SK-N-SH treated with all-trans-retinoic acid at 6 μM for 48 hours (cell line): ENCODE results near the gene RAPGEF4.

ENCODE experiments used
- ATAC-seq: fragments of 200-7000 bp; cut with Tn5 transposase; 3 replicates; pipeline ENCODE4 v1.9.1; 2020; ENCODE audit warnings: mild to moderate bottlenecking, moderate library complexity
- ARNTL ChIP-seq: fragments of 450-650 bp; formaldehyde crosslinking; IDR thresholded peaks from 2 replicates; pipeline ENCODE4 v1.5.0; 2020; ENCODE audit warnings: low read depth, mild to moderate bottlenecking, moderate library complexity, borderline replicate concordance
- BACH2 ChIP-seq: fragments of 250-450 bp; sonication (Bioruptor Pico); IDR thresholded peaks from 2 replicates; pipeline ENCODE4 v1.9.0; 2021; ENCODE audit warnings: mild to moderate bottlenecking, borderline replicate concordance
- CREB5 ChIP-seq: fragments of 250-450 bp; sonication (Bioruptor Pico); IDR thresholded peaks from 2 replicates; pipeline ENCODE4 v1.5.1; 2020; ENCODE audit warnings: low read depth, mild to moderate bottlenecking, moderate library complexity
- CSDC2 ChIP-seq: fragments of 250-450 bp; sonication (Bioruptor Pico); IDR thresholded peaks from 2 replicates; pipeline ENCODE4 v1.5.0; 2020; ENCODE audit warnings: mild to moderate bottlenecking, moderate library complexity
- CSRNP3 ChIP-seq: fragments of 250-450 bp; sonication (Bioruptor Pico); IDR thresholded peaks from 2 replicates; pipeline ENCODE4 v1.5.1; 2021; ENCODE audit warnings: mild to moderate bottlenecking, moderate library complexity
- ESRRG ChIP-seq: fragments of 250-450 bp; sonication (Bioruptor Pico); IDR thresholded peaks from 2 replicates; pipeline ENCODE4 v1.6.1; 2021; ENCODE audit warnings: mild to moderate bottlenecking
- GLIS3 ChIP-seq: fragments of 250-450 bp; sonication (Bioruptor Pico); IDR thresholded peaks from 2 replicates; pipeline ENCODE4 v1.5.0; 2020; ENCODE audit warnings: mild to moderate bottlenecking, moderate library complexity
- ISL1 ChIP-seq: fragments of 250-450 bp; sonication (Bioruptor Pico); IDR thresholded peaks from 2 replicates; pipeline ENCODE4 v2.1.2; 2022; ENCODE audit warnings: mild to moderate bottlenecking, moderate library complexity
- OSR1 ChIP-seq: fragments of 250-450 bp; sonication (Bioruptor Pico); IDR thresholded peaks from 2 replicates; pipeline ENCODE4 v1.8.0; 2022; ENCODE audit warnings: moderate library complexity, mild to moderate bottlenecking, inconsistent platforms
- POU6F1 ChIP-seq: fragments of 250-450 bp; sonication (Bioruptor Pico); IDR thresholded peaks from 2 replicates; pipeline ENCODE4 v1.8.0; 2021; ENCODE audit warnings: low read depth, mild to moderate bottlenecking, moderate library complexity, borderline replicate concordance
- PPARA ChIP-seq: fragments of 250-450 bp; sonication (Bioruptor Pico); IDR thresholded peaks from 2 replicates; pipeline ENCODE4 v1.5.0; 2020; ENCODE audit warnings: mild to moderate bottlenecking, borderline replicate concordance
- SNAI2 ChIP-seq: fragments of 250-450 bp; sonication (Bioruptor Pico); IDR thresholded peaks from 2 replicates; pipeline ENCODE4 v1.5.0; 2020; ENCODE audit warnings: mild to moderate bottlenecking, moderate library complexity
- TCF4 ChIP-seq: fragments of 250-450 bp; sonication (Bioruptor Pico); IDR thresholded peaks from 2 replicates; pipeline ENCODE4 v1.8.0; 2021; ENCODE audit warnings: mild to moderate bottlenecking, moderate library complexity, borderline replicate concordance
- TOX ChIP-seq: fragments of 250-450 bp; sonication (Bioruptor Pico); IDR thresholded peaks from 2 replicates; pipeline ENCODE4 v1.8.0; 2021; ENCODE audit warnings: mild to moderate bottlenecking, moderate library complexity, borderline replicate concordance
- TSHZ2 ChIP-seq: fragments of 250-450 bp; sonication (Bioruptor Pico); IDR thresholded peaks from 2 replicates; pipeline ENCODE4 v1.5.0; 2020; ENCODE audit warnings: mild to moderate bottlenecking, moderate library complexity
- ZC3H10 ChIP-seq: fragments of 250-450 bp; sonication (Bioruptor Pico); IDR thresholded peaks from 2 replicates; pipeline ENCODE4 v1.5.1; 2021; ENCODE audit warnings: mild to moderate bottlenecking, moderate library complexity
- ZFP3 ChIP-seq: fragments of 250-450 bp; sonication (Bioruptor Pico); IDR thresholded peaks from 2 replicates; pipeline ENCODE4 v1.5.0; 2020; ENCODE audit warnings: mild to moderate bottlenecking, moderate library complexity
- ZFP30 ChIP-seq: fragments of 450-650 bp; formaldehyde crosslinking; IDR thresholded peaks from 2 replicates; pipeline ENCODE4 v1.5.0; 2022; ENCODE audit warnings: mild to moderate bottlenecking, moderate library complexity
- ZNF565 ChIP-seq: fragments of 450-650 bp; formaldehyde crosslinking; conservative IDR thresholded peaks from 2 replicates; pipeline ENCODE4 v1.5.0; 2020; ENCODE audit warnings: low read depth, mild to moderate bottlenecking, moderate library complexity
- ZNF8 ChIP-seq: fragments of 450-650 bp; formaldehyde crosslinking; IDR thresholded peaks from 2 replicates; pipeline ENCODE4 v1.5.0; 2020; ENCODE audit warnings: mild to moderate bottlenecking, moderate library complexity

RAPGEF4 gene

GRCh38 chr2:172768401-172768800 lies 32.8 kb downstream of the RAPGEF4 start:
- TF ChIP-seq TOX (CRISPR knock-in tag) (no peak), ESRRG (CRISPR knock-in tag) (no peak), ZNF8 (CRISPR knock-in tag) (no peak), PPARA (CRISPR knock-in tag) (no peak), ZFP3 (CRISPR knock-in tag) (no peak), POU6F1 (no peak), TSHZ2 (CRISPR knock-in tag) (no peak), OSR1 (no peak), TCF4 (CRISPR knock-in tag) (no peak), ZFP30 (no peak), BACH2 (CRISPR knock-in tag) (no peak), CSRNP3 (CRISPR knock-in tag) (no peak), ISL1 (CRISPR knock-in tag) (no peak), ARNTL (CRISPR knock-in tag) (no peak), CREB5 (CRISPR knock-in tag) (no peak), ZNF565 (CRISPR knock-in tag) (no peak)
- TF ChIP-seq, all 23 proteins: peak for 0
- no peak for ATAC-seq

- no peak for ATAC-seq
- no peak for TF ChIP-seq ZC3H10 (CRISPR knock-in tag)
- TF ChIP-seq GLIS3 (CRISPR knock-in tag) = no peak
- no peak for TF ChIP-seq SNAI2
- no peak for TF ChIP-seq CREB5 (CRISPR knock-in tag)
- no peak for TF ChIP-seq TSHZ2 (CRISPR knock-in tag)
- TF ChIP-seq ZFP30 = no peak
- TF ChIP-seq ISL1 (CRISPR knock-in tag) = no peak
- no peak for TF ChIP-seq BACH2 (CRISPR knock-in tag)
- TF ChIP-seq ESRRG (CRISPR knock-in tag) = no peak
- no peak for TF ChIP-seq OSR1
- TF ChIP-seq TCF4 (CRISPR knock-in tag) = no peak
- no peak for TF ChIP-seq ZNF8 (CRISPR knock-in tag)
- no peak for TF ChIP-seq CSRNP3 (CRISPR knock-in tag)
- no peak for TF ChIP-seq ZNF565 (CRISPR knock-in tag)
- no peak for TF ChIP-seq ZFP3 (CRISPR knock-in tag)
- no peak for TF ChIP-seq TOX (CRISPR knock-in tag)
- no peak for TF ChIP-seq CSDC2 (CRISPR knock-in tag)
Measured at GRCh38 chr2:172769879-172770278, 34.2 kb downstream of the RAPGEF4 start.
